GM12878 (cell line): Measurements from ENCODE around the gene ZNF687. TPM values are rescaled to one million over a fixed set of nuclear protein-coding genes. Genes with fewer than 3 reads are reported as not detected.
A peak's percentile ranks its signal among the peaks of the same experiment; 100 is the strongest.

Source experiments
- CREB1 ChIP-seq: IDR thresholded peaks from 2 replicates; pipeline ENCODE4 v1.6.1; 2012; ENCODE audit warnings: low read depth, mild to moderate bottlenecking, inconsistent platforms
- FOXK2 ChIP-seq: fragments of 450-650 bp; IDR thresholded peaks from 2 replicates; pipeline ENCODE4 v1.6.1; 2017; ENCODE audit warnings: mild to moderate bottlenecking, moderate library complexity
- GABPA ChIP-seq: IDR thresholded peaks from 2 replicates; pipeline ENCODE4 v1.6.1; 2014; ENCODE audit warnings: antibody characterized with exemption, low read depth, mild to moderate bottlenecking, inconsistent platforms
- HCFC1 ChIP-seq: fragments of 150-350 bp; IDR thresholded peaks from 2 replicates; pipeline ENCODE4 v1.6.1; 2014; ENCODE audit warnings: low read length
- HDAC2 ChIP-seq: fragments of 200-600 bp; sonication (generic); IDR thresholded peaks from 2 replicates; pipeline ENCODE4 v1.6.1; 2017
- JUND ChIP-seq: IDR thresholded peaks from 2 replicates; pipeline ENCODE4 v1.6.1; 2012; ENCODE audit warnings: low read depth, mild to moderate bottlenecking, low read length, improper control_type of control experiment, moderate library complexity
- MEF2A ChIP-seq: IDR thresholded peaks from 2 replicates; pipeline ENCODE4 v1.6.1; 2011; ENCODE audit warnings: low read depth, mild to moderate bottlenecking, low read length, moderate library complexity; ENCODE audit not compliant: insufficient read depth
- NBN ChIP-seq: fragments of 450-650 bp; IDR thresholded peaks from 2 replicates; pipeline ENCODE4 v1.6.1; 2016
- NR2F1 ChIP-seq: fragments of 450-650 bp; conservative IDR thresholded peaks from 2 replicates; pipeline ENCODE4 v1.6.1; 2017; ENCODE audit warnings: mild to moderate bottlenecking
- POLR2AphosphoS2 ChIP-seq: IDR thresholded peaks from 2 replicates; pipeline ENCODE4 v1.6.1; 2011; ENCODE audit warnings: low read depth, mild to moderate bottlenecking, low read length, improper control_type of control experiment, moderate library complexity
- RAD51 ChIP-seq: fragments of 450-650 bp; IDR thresholded peaks from 2 replicates; pipeline ENCODE4 v1.6.1; 2016; ENCODE audit warnings: moderate library complexity, mild to moderate bottlenecking, inconsistent platforms
- RELA ChIP-seq: fragments of 450-650 bp; IDR thresholded peaks from 2 replicates; pipeline ENCODE4 v1.8.0; 2014; ENCODE audit warnings: borderline replicate concordance; ENCODE audit not compliant: partially characterized antibody
- RFX5 ChIP-seq: IDR thresholded peaks from 2 replicates; pipeline ENCODE4 v1.6.1; 2011; ENCODE audit warnings: low read depth, low read length, improper control_type of control experiment
- SMARCA5 ChIP-seq: fragments of 450-650 bp; IDR thresholded peaks from 2 replicates; pipeline ENCODE4 v1.6.1; 2017; ENCODE audit warnings: mild to moderate bottlenecking
- SP1 ChIP-seq: IDR thresholded peaks from one replicate; pipeline ENCODE4 v1.6.1; 2011; ENCODE audit warnings: low read depth, low read length
- SPI1 ChIP-seq: IDR thresholded peaks from 2 replicates; pipeline ENCODE4 v1.6.1; 2011; ENCODE audit warnings: low read depth, mild to moderate bottlenecking, low read length, moderate library complexity, borderline replicate concordance; ENCODE audit not compliant: insufficient read depth
- SRF ChIP-seq, 2 experiments: IDR thresholded peaks; 2 replicates each; pipeline ENCODE4 v1.6.1; 2011; ENCODE audit warnings: low read depth in 2 of 2, low read length in 2 of 2, mild to moderate bottlenecking in 1 of 2, moderate library complexity in 1 of 2
- TBL1XR1 ChIP-seq: IDR thresholded peaks from 2 replicates; pipeline ENCODE4 v1.6.1; 2012; ENCODE audit warnings: low read depth, low read length, improper control_type of control experiment
- TCF12 ChIP-seq: IDR thresholded peaks from 2 replicates; pipeline ENCODE4 v1.6.1; 2011; ENCODE audit warnings: low read depth, mild to moderate bottlenecking, low read length
- polyA plus RNA-seq, 11 experiments: library from polyadenylated mRNA; depleted of rRNA in 4 of 11; unstranded in 6 of 11; stranded (reverse) in 5 of 11; fragments of >200 nt; fragmentation: Nextera tagmentation in 4 of 11; fragmentation: Illumina TruSeq in 1 of 11; extraction: Ambion mirVana in 4 of 11; extraction: Trizol in 1 of 11; gene quantifications; 1 replicate in 1 of 11; 2 replicates in 10 of 11; pipeline versions ENCODE4 v1.2.1 to v1.2.3, GENCODE V29; 2011 to 2016; ENCODE audit warnings: inconsistent platforms in 2 of 11, missing spikeins in 2 of 11, low read depth in 1 of 11
- total RNA-seq, 4 experiments: library from RNA; depleted of rRNA in 3 of 4; stranded (reverse); fragments of >200 nt in 3 of 4; fragmentation: Illumina TruSeq in 1 of 4; extraction: Trizol in 1 of 4; gene quantifications; 2 replicates each; pipeline versions ENCODE4 v1.2.1 to v1.2.3, GENCODE V29; 2013 to 2021
- TF ChIP-seq, protein P1 (sequence below): IDR thresholded peaks from 2 replicates; pipeline ENCODE4 v1.6.1; 2011; ENCODE audit warnings: borderline replicate concordance, low read depth, mild to moderate bottlenecking, moderate library complexity, low read length; ENCODE audit not compliant: insufficient read depth, poor library complexity, severe bottlenecking
- TF ChIP-seq, protein P2 (sequence below): fragments of 450-650 bp; IDR thresholded peaks from 2 replicates; pipeline ENCODE4 v1.6.1; 2016; ENCODE audit warnings: mild to moderate bottlenecking
- TF ChIP-seq, protein P3 (sequence below): IDR thresholded peaks from 2 replicates; pipeline ENCODE4 v1.6.1; 2012; ENCODE audit warnings: improper control_type of control experiment, low read depth, low read length; ENCODE audit not compliant: insufficient replicate concordance

Gene ZNF687
- total and polyA plus RNA-seq, 10 of the 15 experiments (the other 5 are each of a cell fraction or from before 2014, with no cell fraction given): 0.08 to 30.9 (median 9.9) TPM

DNA sequence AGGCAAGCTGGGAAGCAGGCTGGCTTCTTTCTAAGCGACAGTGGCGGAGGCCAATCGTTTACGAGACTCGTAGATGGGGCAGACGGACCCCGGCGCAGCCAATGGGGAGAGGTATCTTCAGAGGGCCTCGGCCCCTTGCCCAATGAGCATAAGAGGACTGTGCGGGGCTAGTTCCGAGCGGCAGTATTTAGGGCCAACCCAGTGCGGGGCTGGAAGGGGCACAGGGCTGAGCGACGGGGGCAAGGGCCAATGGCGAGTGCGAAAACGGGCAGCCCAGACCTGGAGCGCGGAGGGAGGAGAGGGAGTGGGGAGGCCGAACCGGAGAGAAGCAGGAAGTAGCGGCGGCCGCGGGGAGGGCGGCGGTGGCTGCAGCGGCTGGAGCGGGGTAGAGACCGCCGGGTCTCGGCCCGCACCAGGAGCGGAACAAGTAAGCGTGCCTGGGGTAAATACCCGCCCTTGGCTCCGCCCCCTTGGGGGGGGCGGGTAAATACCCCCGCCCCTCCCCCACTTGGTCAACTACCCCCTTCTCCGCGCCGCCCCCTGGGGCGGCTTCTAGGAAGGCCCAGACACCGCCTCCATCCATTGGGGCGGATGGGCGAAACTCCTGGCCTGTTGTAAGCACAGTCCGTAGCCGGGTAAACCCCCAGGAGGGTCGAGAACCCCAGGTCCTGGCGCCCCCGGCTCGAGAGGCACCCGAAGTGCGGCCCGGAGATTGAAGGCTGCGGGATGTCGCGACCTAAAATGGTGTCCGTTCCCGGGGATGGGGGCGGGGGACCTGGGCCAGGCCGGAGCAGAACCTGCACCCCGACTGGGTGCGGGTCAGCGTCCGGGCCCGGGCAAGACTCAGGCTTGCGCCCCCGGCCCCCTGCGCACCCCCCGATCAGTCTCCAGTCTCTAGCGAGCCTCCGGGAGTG is at the start of gene ZNF687 (continued):
- TF ChIP-seq, protein P1, sequence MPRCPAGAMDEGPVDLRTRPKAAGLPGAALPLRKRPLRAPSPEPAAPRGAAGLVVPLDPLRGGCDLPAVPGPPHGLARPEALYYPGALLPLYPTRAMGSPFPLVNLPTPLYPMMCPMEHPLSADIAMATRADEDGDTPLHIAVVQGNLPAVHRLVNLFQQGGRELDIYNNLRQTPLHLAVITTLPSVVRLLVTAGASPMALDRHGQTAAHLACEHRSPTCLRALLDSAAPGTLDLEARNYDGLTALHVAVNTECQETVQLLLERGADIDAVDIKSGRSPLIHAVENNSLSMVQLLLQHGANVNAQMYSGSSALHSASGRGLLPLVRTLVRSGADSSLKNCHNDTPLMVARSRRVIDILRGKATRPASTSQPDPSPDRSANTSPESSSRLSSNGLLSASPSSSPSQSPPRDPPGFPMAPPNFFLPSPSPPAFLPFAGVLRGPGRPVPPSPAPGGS: no peak
- TF ChIP-seq RFX5: peak; percentile 84; the same call in 1 of the 2 replicates
- TF ChIP-seq TBL1XR1: no peak
- no peak for TF ChIP-seq RAD51
- TF ChIP-seq MEF2A: no peak
- TF ChIP-seq JUND: no peak
- TF ChIP-seq SPI1: no peak
- TF ChIP-seq HCFC1: peak; percentile 32; the same call in 1 of the 2 replicates
- TF ChIP-seq HDAC2: no peak
- TF ChIP-seq GABPA: peak; percentile 46; the same call in 1 of the 2 replicates
- TF ChIP-seq SP1: peak; percentile 100
- TF ChIP-seq, protein P2, sequence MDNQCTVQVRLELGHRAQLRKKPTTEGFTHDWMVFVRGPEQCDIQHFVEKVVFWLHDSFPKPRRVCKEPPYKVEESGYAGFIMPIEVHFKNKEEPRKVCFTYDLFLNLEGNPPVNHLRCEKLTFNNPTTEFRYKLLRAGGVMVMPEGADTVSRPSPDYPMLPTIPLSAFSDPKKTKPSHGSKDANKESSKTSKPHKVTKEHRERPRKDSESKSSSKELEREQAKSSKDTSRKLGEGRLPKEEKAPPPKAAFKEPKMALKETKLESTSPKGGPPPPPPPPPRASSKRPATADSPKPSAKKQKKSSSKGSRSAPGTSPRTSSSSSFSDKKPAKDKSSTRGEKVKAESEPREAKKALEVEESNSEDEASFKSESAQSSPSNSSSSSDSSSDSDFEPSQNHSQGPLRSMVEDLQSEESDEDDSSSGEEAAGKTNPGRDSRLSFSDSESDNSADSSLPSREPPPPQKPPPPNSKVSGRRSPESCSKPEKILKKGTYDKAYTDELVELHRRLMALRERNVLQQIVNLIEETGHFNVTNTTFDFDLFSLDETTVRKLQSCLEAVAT: no peak
- TF ChIP-seq, protein P3, sequence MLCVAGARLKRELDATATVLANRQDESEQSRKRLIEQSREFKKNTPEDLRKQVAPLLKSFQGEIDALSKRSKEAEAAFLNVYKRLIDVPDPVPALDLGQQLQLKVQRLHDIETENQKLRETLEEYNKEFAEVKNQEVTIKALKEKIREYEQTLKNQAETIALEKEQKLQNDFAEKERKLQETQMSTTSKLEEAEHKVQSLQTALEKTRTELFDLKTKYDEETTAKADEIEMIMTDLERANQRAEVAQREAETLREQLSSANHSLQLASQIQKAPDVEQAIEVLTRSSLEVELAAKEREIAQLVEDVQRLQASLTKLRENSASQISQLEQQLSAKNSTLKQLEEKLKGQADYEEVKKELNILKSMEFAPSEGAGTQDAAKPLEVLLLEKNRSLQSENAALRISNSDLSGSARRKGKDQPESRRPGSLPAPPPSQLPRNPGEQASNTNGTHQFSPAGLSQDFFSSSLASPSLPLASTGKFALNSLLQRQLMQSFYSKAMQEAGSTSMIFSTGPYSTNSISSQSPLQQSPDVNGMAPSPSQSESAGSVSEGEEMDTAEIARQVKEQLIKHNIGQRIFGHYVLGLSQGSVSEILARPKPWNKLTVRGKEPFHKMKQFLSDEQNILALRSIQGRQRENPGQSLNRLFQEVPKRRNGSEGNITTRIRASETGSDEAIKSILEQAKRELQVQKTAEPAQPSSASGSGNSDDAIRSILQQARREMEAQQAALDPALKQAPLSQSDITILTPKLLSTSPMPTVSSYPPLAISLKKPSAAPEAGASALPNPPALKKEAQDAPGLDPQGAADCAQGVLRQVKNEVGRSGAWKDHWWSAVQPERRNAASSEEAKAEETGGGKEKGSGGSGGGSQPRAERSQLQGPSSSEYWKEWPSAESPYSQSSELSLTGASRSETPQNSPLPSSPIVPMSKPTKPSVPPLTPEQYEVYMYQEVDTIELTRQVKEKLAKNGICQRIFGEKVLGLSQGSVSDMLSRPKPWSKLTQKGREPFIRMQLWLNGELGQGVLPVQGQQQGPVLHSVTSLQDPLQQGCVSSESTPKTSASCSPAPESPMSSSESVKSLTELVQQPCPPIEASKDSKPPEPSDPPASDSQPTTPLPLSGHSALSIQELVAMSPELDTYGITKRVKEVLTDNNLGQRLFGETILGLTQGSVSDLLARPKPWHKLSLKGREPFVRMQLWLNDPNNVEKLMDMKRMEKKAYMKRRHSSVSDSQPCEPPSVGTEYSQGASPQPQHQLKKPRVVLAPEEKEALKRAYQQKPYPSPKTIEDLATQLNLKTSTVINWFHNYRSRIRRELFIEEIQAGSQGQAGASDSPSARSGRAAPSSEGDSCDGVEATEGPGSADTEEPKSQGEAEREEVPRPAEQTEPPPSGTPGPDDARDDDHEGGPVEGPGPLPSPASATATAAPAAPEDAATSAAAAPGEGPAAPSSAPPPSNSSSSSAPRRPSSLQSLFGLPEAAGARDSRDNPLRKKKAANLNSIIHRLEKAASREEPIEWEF: no peak
- no peak for TF ChIP-seq RELA
- TF ChIP-seq TCF12: peak; percentile 97
- TF ChIP-seq POLR2AphosphoS2: 0 out of 2 replicates have a peak, but pooled peaks have one; percentile 65
- peak; percentile 82 for TF ChIP-seq FOXK2
- peak; percentile 14; the same call in 1 of the 2 replicates for TF ChIP-seq NBN
- 0 out of 4 replicates have a peak, but pooled peaks of 1 of the 2 experiments have one; percentile 6 for TF ChIP-seq SRF (IDR thresholded peaks at IDR 0.05; ENCODE audit: low read depth in 2 of 2, low read length in 2 of 2)
- TF ChIP-seq NR2F1: peak; percentile 80
- no peak for TF ChIP-seq SMARCA5
- TF ChIP-seq CREB1: peak; percentile 84
